ENCODE data around the gene GPR83.
"Not testable (repeated sequence)": the region's sequence is repeated elsewhere in the genome, so short reads cannot be mapped to it uniquely, and the experiment has no call there.

GPR83 gene

GRCh38 chr11:94400839-94401772, at the start of gene GPR83:
Gene GPR83 (minus strand): TSS chr11:94401419. CDS start chr11:94401247, 172 bp downstream.
- no peak for DNase-seq

- DNase-seq, result no peak
These were observed 48.8 kb upstream of the GPR83 start for GRCh38 chr11:94450048-94450447.

- no peak for DNase-seq
These were observed 48.2 kb upstream of the GPR83 start for GRCh38 chr11:94449437-94449836.

GRCh38 chr11:94449029-94449428, 47.8 kb upstream of the GPR83 start:
- no peak for DNase-seq

- DNase-seq, result no peak
These were observed 45.9 kb upstream of the GPR83 start for GRCh38 chr11:94447149-94447548.

GRCh38 chr11:94445641-94446040, 44.4 kb upstream of the GPR83 start:
- no peak for DNase-seq

GRCh38 chr11:94433049-94433448, 31.8 kb upstream of the GPR83 start:
- no peak for DNase-seq

GRCh38 chr11:94424662-94425061, 23.4 kb upstream of the GPR83 start:
- DNase-seq, result no peak

GRCh38 chr11:94424011-94424410, 22.8 kb upstream of the GPR83 start:
- DNase-seq, result no peak

- DNase-seq, result no peak
These were observed 22.3 kb upstream of the GPR83 start for GRCh38 chr11:94423507-94423906.

GRCh38 chr11:94418123-94418765, 17.0 kb upstream of the GPR83 start:
- DNase-seq, result no peak

GRCh38 chr11:94417386-94417987, 16.3 kb upstream of the GPR83 start:
- DNase-seq, result no peak

GRCh38 chr11:94405062-94405833, 4.0 kb upstream of the GPR83 start:
- no peak for DNase-seq

- DNase-seq, result no peak
These were observed 1.1 kb upstream of the GPR83 start for GRCh38 chr11:94402355-94402754.

GRCh38 chr11:94401773-94402265, 600 bp upstream of the GPR83 start:
- DNase-seq, result no peak

GRCh38 chr11:94400457-94400838, 771 bp downstream of the GPR83 start:
- no peak for DNase-seq

GRCh38 chr11:94400050-94400449, 1.2 kb downstream of the GPR83 start:
- no peak for DNase-seq

- no peak for DNase-seq
These were observed 3.1 kb downstream of the GPR83 start for GRCh38 chr11:94398101-94398500.

- DNase-seq, result no peak
These were observed 4.9 kb downstream of the GPR83 start for GRCh38 chr11:94396282-94396681.

- DNase-seq, result not testable (repeated sequence)
These were observed 9.3 kb downstream of the GPR83 start for GRCh38 chr11:94391937-94392336.

- DNase-seq, result no peak
These were observed 21.6 kb downstream of the GPR83 start for GRCh38 chr11:94379613-94380012.

- DNase-seq, result no peak
These were observed 24.4 kb downstream of the GPR83 start for GRCh38 chr11:94376841-94377240.

- DNase-seq, result not testable (repeated sequence)
These were observed 30.6 kb downstream of the GPR83 start for GRCh38 chr11:94370576-94370975.
